Nephron (organoid): ENCODE data around the gene CABLES2.

Experiments used
- H3K27ac Mint-ChIP-seq, 3 experiments: 2 replicates each; pipeline ENCODE4 v1.8.0; 2020; ENCODE audit warnings: mixed read lengths in 3 of 3, mild to moderate bottlenecking in 2 of 3, moderate library complexity in 1 of 3
- H3K27me3 Mint-ChIP-seq: 2 replicates; pipeline ENCODE4 v1.8.0; 2021; ENCODE audit warnings: low read depth, mild to moderate bottlenecking, moderate library complexity, mixed read lengths
- H3K36me3 Mint-ChIP-seq: 2 replicates; pipeline ENCODE4 v1.8.0; 2020; ENCODE audit warnings: low read depth, mixed read lengths
- H3K4me1 Mint-ChIP-seq: 2 replicates; pipeline ENCODE4 v1.8.0; 2020; ENCODE audit warnings: mixed read lengths
- H3K4me3 Mint-ChIP-seq, 3 experiments: 2 replicates each; pipeline ENCODE4 v1.8.0; 2020; ENCODE audit warnings: mild to moderate bottlenecking in 3 of 3, mixed read lengths in 3 of 3, moderate library complexity in 2 of 3
- H3K9me3 Mint-ChIP-seq: 2 replicates; pipeline ENCODE4 v1.8.0; 2020; ENCODE audit warnings: mixed read lengths
- TF ChIP-seq, protein P1 (sequence below), 3 experiments: fragments of 200-600 bp; sonication (generic); IDR thresholded peaks; one replicate each; pipeline ENCODE4 v1.5.0; 2021; ENCODE audit warnings: antibody characterized with exemption in 3 of 3; ENCODE audit not compliant: unreplicated experiment in 3 of 3

The CABLES2 gene

DNA sequence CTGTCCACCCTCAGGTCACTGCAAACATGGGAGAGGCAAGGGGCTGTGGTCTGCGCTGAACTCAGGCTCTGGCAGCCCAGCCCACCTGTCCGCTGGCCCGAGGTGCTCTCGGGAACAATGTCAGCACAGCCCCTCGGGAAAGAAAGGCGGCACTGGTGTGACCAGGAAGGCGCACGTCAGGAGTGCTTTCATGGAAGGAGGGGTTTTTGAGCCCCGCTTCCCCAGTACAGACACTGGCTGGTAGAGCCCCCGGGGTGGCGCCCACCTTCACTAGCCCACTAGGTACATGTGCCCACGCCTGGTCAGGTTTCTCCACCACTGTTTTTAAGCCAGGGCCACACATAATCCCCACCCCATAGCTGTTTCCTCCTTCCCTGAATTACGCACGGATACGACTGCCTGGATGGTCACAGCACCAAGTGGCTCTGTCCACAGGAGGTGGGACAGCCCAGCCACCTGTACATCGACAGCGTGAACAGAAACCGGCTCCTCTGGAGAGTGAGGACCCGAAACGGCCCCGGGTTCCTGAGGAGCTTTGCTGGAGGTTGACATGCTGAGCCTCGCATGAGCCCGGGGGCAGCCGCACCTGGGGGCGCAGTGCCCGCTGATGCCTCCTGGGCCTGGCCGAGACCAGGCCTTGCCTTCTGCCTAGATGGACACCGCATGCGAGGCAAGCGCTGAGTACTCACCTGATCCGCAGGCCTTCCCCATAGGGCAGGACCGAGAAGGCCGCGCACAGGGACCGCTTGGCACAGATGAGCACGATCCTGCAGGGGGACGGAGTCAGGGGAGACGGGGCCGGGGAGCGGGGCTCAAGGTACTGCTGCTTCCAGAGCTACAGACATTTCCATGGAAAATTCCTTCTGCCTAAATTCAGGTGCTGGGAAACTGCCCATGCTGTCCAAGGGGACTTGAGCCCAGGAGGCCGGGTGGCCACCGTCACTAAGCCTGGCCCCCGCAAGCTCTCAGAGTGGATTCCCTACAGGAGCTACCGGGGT lies 12.5 kb downstream of the CABLES2 start:
- Mint-ChIP-seq H3K4me1 (no peaks in the 10 kb centered on the region), H3K27ac (no peak overlapping the region), H3K36me3 (peaks cover 15% of the 10 kb centered on the region), H3K4me3 (no peak overlapping the region), H3K27me3 (no peaks in the 10 kb centered on the region), H3K9me3 (no peaks in the 10 kb centered on the region)
- TF ChIP-seq, protein P1, sequence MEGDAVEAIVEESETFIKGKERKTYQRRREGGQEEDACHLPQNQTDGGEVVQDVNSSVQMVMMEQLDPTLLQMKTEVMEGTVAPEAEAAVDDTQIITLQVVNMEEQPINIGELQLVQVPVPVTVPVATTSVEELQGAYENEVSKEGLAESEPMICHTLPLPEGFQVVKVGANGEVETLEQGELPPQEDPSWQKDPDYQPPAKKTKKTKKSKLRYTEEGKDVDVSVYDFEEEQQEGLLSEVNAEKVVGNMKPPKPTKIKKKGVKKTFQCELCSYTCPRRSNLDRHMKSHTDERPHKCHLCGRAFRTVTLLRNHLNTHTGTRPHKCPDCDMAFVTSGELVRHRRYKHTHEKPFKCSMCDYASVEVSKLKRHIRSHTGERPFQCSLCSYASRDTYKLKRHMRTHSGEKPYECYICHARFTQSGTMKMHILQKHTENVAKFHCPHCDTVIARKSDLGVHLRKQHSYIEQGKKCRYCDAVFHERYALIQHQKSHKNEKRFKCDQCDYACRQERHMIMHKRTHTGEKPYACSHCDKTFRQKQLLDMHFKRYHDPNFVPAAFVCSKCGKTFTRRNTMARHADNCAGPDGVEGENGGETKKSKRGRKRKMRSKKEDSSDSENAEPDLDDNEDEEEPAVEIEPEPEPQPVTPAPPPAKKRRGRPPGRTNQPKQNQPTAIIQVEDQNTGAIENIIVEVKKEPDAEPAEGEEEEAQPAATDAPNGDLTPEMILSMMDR (IDR thresholded peaks at IDR 0.05; ENCODE audit: unreplicated experiment in 3 of 3) = no peak

DNA sequence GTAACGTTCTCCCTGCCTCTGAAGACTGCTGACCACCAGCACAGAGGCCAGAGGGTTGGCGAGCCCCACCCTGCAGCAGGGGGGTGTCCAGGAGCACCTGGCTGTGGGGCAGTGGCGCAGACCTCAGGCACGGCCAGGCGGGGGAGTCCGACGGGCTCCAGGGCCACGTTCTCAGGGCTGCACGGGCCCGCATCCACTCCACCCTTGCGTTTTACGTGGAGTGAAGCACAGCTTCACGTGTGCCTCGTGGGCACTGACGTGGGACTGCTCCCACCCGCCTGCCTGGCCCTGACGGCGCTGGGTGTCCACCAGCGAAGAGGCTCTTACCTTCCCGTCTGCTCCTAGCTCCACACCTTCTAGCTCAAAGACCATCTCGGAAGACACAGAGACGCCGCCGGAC lies 13.3 kb downstream of the CABLES2 start:
- no peaks in the 10 kb centered on the region for H3K27me3 Mint-ChIP-seq
- H3K36me3 Mint-ChIP-seq = peaks cover 21% of the 10 kb centered on the region
- peaks cover 5% of the 10 kb centered on the region for H3K4me1 Mint-ChIP-seq
- no peak overlapping the region for H3K4me3 Mint-ChIP-seq
- TF ChIP-seq, protein P1 (IDR thresholded peaks at IDR 0.05; ENCODE audit: unreplicated experiment in 3 of 3) = no peak
- no peak overlapping the region for H3K27ac Mint-ChIP-seq
- no peaks in the 10 kb centered on the region for H3K9me3 Mint-ChIP-seq

DNA sequence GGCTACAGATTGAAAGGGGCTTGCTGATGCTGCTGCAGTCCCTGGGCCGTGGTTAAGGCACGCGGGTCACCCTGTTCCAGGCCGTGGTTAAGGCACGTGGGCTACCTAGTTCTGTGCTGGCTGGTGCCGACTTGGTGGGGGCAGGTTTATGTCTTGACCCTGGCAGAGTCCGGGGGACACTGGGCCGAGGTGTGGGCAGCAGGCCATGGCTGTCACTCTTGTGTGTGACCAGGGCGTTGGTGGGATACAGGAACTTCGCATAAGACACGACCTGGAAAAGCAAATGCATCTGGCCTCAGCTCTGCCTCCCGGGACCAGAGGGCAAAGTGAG lies 13.8 kb downstream of the CABLES2 start:
- peaks cover 25% of the 10 kb centered on the region for H3K36me3 Mint-ChIP-seq
- no peaks in the 10 kb centered on the region for H3K27me3 Mint-ChIP-seq
- no peak overlapping the region for H3K4me3 Mint-ChIP-seq
- H3K27ac Mint-ChIP-seq = no peak overlapping the region
- TF ChIP-seq, protein P1 (IDR thresholded peaks at IDR 0.05; ENCODE audit: unreplicated experiment in 3 of 3) = no peak
- H3K4me1 Mint-ChIP-seq = peaks cover 11% of the 10 kb centered on the region
- no peaks in the 10 kb centered on the region for H3K9me3 Mint-ChIP-seq

DNA sequence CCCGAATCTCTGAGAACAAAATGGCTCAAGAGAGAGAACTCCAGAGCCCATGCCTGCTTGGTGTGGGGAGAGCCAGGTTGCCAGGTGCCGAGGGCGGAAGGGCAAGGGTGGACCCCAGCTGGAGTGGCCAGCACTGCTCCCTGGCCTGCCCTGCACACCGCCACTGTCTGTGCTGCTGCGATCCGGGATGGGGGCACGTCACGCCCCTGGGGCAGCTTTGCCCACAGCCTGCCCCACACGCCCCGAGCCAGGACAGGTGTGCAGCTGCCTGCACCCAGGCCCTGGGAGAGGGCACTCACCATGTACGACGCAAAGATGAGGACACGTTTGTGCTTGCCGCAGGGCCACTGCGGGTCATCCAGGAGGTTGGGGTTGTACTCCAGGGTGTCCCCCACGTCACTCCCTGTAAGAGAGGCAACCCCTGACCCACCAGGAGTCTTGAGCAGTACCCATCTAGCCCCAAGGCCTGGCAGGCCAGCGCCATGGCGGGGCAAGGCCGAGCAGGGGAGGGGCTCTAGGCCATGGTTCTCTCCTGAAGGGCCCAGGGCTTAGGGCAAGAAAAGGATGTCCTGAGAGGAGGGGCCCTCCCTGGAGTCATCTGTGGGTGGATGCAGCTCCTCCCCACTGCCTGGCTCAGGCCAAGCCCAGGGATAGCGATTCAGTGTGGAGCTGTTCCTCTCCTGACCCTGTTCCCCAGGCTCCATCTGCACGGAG lies 14.3 kb downstream of the CABLES2 start:
- TF ChIP-seq, protein P1 (IDR thresholded peaks at IDR 0.05; ENCODE audit: unreplicated experiment in 3 of 3) = no peak
- H3K4me3 Mint-ChIP-seq = no peak overlapping the region
- no peaks in the 10 kb centered on the region for H3K9me3 Mint-ChIP-seq
- no peaks in the 10 kb centered on the region for H3K27me3 Mint-ChIP-seq
- H3K36me3 Mint-ChIP-seq = peaks cover 25% of the 10 kb centered on the region
- no peak overlapping the region for H3K27ac Mint-ChIP-seq
- H3K4me1 Mint-ChIP-seq = peaks cover 16% of the 10 kb centered on the region

DNA sequence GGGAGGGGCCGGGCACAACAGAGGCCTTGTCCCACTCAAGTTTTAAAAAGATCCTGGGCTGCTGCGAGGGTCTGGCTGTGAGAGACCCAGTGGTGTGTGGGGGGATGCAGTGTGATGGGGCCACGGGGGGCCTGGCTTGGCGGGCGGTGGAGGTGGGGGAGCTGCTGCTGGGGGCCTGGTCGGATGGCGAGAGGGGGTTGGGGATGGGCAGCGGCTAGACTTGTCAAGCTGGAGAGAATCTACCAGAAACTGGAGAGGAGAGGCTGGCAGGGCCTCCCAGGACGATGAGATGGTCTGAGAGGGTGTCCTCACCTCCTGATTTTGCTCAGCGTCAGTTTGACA lies 15.0 kb downstream of the CABLES2 start:
- peaks cover 21% of the 10 kb centered on the region for H3K4me1 Mint-ChIP-seq
- H3K27ac Mint-ChIP-seq = no peak overlapping the region
- H3K27me3 Mint-ChIP-seq = no peaks in the 10 kb centered on the region
- TF ChIP-seq, protein P1 (IDR thresholded peaks at IDR 0.05; ENCODE audit: unreplicated experiment in 3 of 3) = no peak
- H3K4me3 Mint-ChIP-seq = no peak overlapping the region
- H3K36me3 Mint-ChIP-seq = peaks cover 28% of the 10 kb centered on the region
- H3K9me3 Mint-ChIP-seq = no peaks in the 10 kb centered on the region
